Measurements from ENCODE around the gene TBC1D9.

The TBC1D9 gene

GRCh38 chr4:140720387-140721304 is 35.5 kb downstream of the TBC1D9 start:
- Histone ChIP-seq H3K9me2 (replicated peaks; ENCODE audit: control insufficient read depth, low read length) (no peaks in the 10 kb centered on the region), H3K36me3 (ENCODE audit: control insufficient read depth, low read length) (no peaks in the 10 kb centered on the region), H3K27ac (ENCODE audit: low read depth, low read length) (peak overlapping the region; percentile 42), H3K9me3 (ENCODE audit: control insufficient read depth, insufficient read depth, low read length) (no peaks in the 10 kb centered on the region), H3K4me2 (ENCODE audit: low read length) (peak overlapping the region; percentile 81), H3K4me1 (ENCODE audit: control insufficient read depth, low read length) (peaks cover 34% of the 10 kb centered on the region), H3K4me3 (ENCODE audit: low read length) (peak overlapping the region; percentile 63), H3K27me3 (ENCODE audit: control insufficient read depth, low read length) (no peaks in the 10 kb centered on the region), H3F3A (ENCODE audit: control insufficient read depth, insufficient read depth) (no peaks in the 10 kb centered on the region), H4K20me1 (ENCODE audit: control insufficient read depth, insufficient read depth, low read depth, low read length) (no peaks in the 10 kb centered on the region), H3K79me2 (ENCODE audit: control insufficient read depth, low read length) (no peaks in the 10 kb centered on the region)
- TF ChIP-seq EZH2phosphoT487 (IDR thresholded peaks at IDR 0.05; ENCODE audit: borderline replicate concordance, low read length) (no peak), CTCF (IDR thresholded peaks at IDR 0.05; ENCODE audit: low read depth, low read length, poor library complexity, severe bottlenecking) (no peak)

- Histone ChIP-seq H4K20me1 (ENCODE audit: control insufficient read depth, insufficient read depth, low read depth, low read length) (no peaks in the 10 kb centered on the region), H3K9me2 (replicated peaks; ENCODE audit: control insufficient read depth, low read length) (no peaks in the 10 kb centered on the region), H3K9me3 (ENCODE audit: control insufficient read depth, insufficient read depth, low read length) (no peaks in the 10 kb centered on the region), H3K4me2 (ENCODE audit: low read length) (0 out of 2 replicates have a peak overlapping the region, but pooled peaks have one; percentile 81), H3K4me3 (ENCODE audit: low read length) (no peak overlapping the region), H3K27me3 (ENCODE audit: control insufficient read depth, low read length) (no peaks in the 10 kb centered on the region), H3K4me1 (ENCODE audit: control insufficient read depth, low read length) (peaks cover 34% of the 10 kb centered on the region), H3K27ac (ENCODE audit: low read depth, low read length) (no peak overlapping the region), H3K79me2 (ENCODE audit: control insufficient read depth, low read length) (no peaks in the 10 kb centered on the region), H3K36me3 (ENCODE audit: control insufficient read depth, low read length) (no peaks in the 10 kb centered on the region), H3F3A (ENCODE audit: control insufficient read depth, insufficient read depth) (no peaks in the 10 kb centered on the region)
- TF ChIP-seq EZH2phosphoT487 (IDR thresholded peaks at IDR 0.05; ENCODE audit: borderline replicate concordance, low read length) (no peak), CTCF (IDR thresholded peaks at IDR 0.05; ENCODE audit: low read depth, low read length, poor library complexity, severe bottlenecking) (no peak)
Measured at GRCh38 chr4:140719686-140720085, 36.5 kb downstream of the TBC1D9 start.

GRCh38 chr4:140719022-140719421 is 37.2 kb downstream of the TBC1D9 start:
- Histone ChIP-seq H4K20me1 (ENCODE audit: control insufficient read depth, insufficient read depth, low read depth, low read length) (no peaks in the 10 kb centered on the region), H3F3A (ENCODE audit: control insufficient read depth, insufficient read depth) (no peaks in the 10 kb centered on the region), H3K4me2 (ENCODE audit: low read length) (no peak overlapping the region), H3K36me3 (ENCODE audit: control insufficient read depth, low read length) (no peaks in the 10 kb centered on the region), H3K4me3 (ENCODE audit: low read length) (no peak overlapping the region), H3K27ac (ENCODE audit: low read depth, low read length) (no peak overlapping the region), H3K9me2 (replicated peaks; ENCODE audit: control insufficient read depth, low read length) (no peaks in the 10 kb centered on the region), H3K27me3 (ENCODE audit: control insufficient read depth, low read length) (no peaks in the 10 kb centered on the region), H3K79me2 (ENCODE audit: control insufficient read depth, low read length) (no peaks in the 10 kb centered on the region), H3K4me1 (ENCODE audit: control insufficient read depth, low read length) (peaks cover 34% of the 10 kb centered on the region), H3K9me3 (ENCODE audit: control insufficient read depth, insufficient read depth, low read length) (no peaks in the 10 kb centered on the region)
- TF ChIP-seq CTCF (IDR thresholded peaks at IDR 0.05; ENCODE audit: low read depth, low read length, poor library complexity, severe bottlenecking), result no peak
- TF ChIP-seq EZH2phosphoT487 (IDR thresholded peaks at IDR 0.05; ENCODE audit: borderline replicate concordance, low read length), result no peak

Data from DOHH2 (cell line).